SK-N-SH (cell line): ENCODE measurements around the gene AKAP6. TPM values are rescaled to one million over a fixed set of nuclear protein-coding genes. Genes with fewer than 3 reads are reported as not detected.

Source experiments
- CTCF ChIA-PET: fragments of 300-600, 350-600 bp; formaldehyde crosslinking; extraction: SDS; loops from one replicate; lab custom pipeline; 2021; lab: Yijun Ruan, JAX
- POLR2A ChIA-PET: fragments of 350-600 bp; sonication (Branson Sonifier 250); formaldehyde crosslinking; extraction: SDS; loops from one replicate; lab custom pipeline; 2020; ENCODE audit warnings: antibody characterized with exemption, inconsistent platforms; lab: Yijun Ruan, JAX
- DNase-seq: peaks from one replicate; pipeline ENCODE4 v3.0.0; 2012
- H2AFZ ChIP-seq: fragments of 200-600 bp; sonication (generic); 2 replicates; pipeline ENCODE4 v1.8.1; 2016; ENCODE audit warnings: antibody characterized with exemption, mild to moderate bottlenecking, low read depth
- H3F3A ChIP-seq: fragments of 200-600 bp; sonication (generic); replicated peaks from 2 replicates; pipeline ENCODE3; 2016; ENCODE audit warnings: antibody characterized with exemption, mild to moderate bottlenecking; ENCODE audit not compliant: insufficient read depth
- H3K27ac ChIP-seq, 2 experiments: fragments of 200-500 bp in 1 of 2; fragments of 200-600 bp in 1 of 2; sonication (Bioruptor generic) in 1 of 2; sonication (generic), shearing (Covaris generic) in 1 of 2; 2 replicates each; pipeline versions ENCODE4 v1.5.1 to v1.6.1; 2014 to 2016; ENCODE audit warnings: low read depth in 2 of 2, inconsistent platforms in 1 of 2, low read length in 1 of 2, mild to moderate bottlenecking in 1 of 2, mixed read lengths in 1 of 2
- H3K27me3 ChIP-seq: fragments of 200-600 bp; sonication (generic), shearing (Covaris generic); 2 replicates; pipeline ENCODE4 v1.6.1; 2016; ENCODE audit warnings: mixed run types; ENCODE audit not compliant: insufficient read depth
- H3K36me3 ChIP-seq, 2 experiments: fragments of 200-500 bp in 1 of 2; fragments of 200-600 bp in 1 of 2; sonication (Bioruptor generic) in 1 of 2; sonication (generic) in 1 of 2; replicated peaks in 1 of 2; 2 replicates each; pipeline versions ENCODE3 to v1.5.1; 2014 to 2016; ENCODE audit warnings: low read length in 1 of 2, mild to moderate bottlenecking in 1 of 2; ENCODE audit not compliant: insufficient read depth in 2 of 2, control insufficient read depth in 1 of 2
- H3K4me1 ChIP-seq, 2 experiments: fragments of 200-500 bp in 1 of 2; fragments of 200-600 bp in 1 of 2; sonication (Bioruptor generic) in 1 of 2; sonication (generic), shearing (Covaris generic) in 1 of 2; 2 replicates each; pipeline versions ENCODE4 v1.5.1 to v1.6.1; 2014 to 2016; ENCODE audit warnings: low read depth in 1 of 2, low read length in 1 of 2, mixed run types in 1 of 2; ENCODE audit not compliant: insufficient read depth in 2 of 2, control insufficient read depth in 1 of 2
- H3K4me2 ChIP-seq: fragments of 200-600 bp; sonication (generic), shearing (Covaris generic); 2 replicates; pipeline ENCODE4 v1.6.1; 2017; ENCODE audit warnings: mixed run types
- H3K4me3 ChIP-seq, 2 experiments: fragments of 200-500 bp in 1 of 2; fragments of 200-600 bp in 1 of 2; sonication (Bioruptor generic) in 1 of 2; sonication (generic), shearing (Covaris generic) in 1 of 2; 2 replicates each; pipeline versions ENCODE4 v1.5.1 to v1.8.1; 2014 to 2016; ENCODE audit warnings: low read depth in 2 of 2, inconsistent platforms in 1 of 2, low read length in 1 of 2, mild to moderate bottlenecking in 1 of 2, mixed read lengths in 1 of 2, moderate library complexity in 1 of 2
- H3K79me2 ChIP-seq: fragments of 200-600 bp; sonication (generic); 2 replicates; pipeline ENCODE4 v1.8.1; 2017; ENCODE audit warnings: mild to moderate bottlenecking; ENCODE audit not compliant: insufficient read depth
- H3K9ac ChIP-seq: fragments of 200-600 bp; sonication (generic); 2 replicates; pipeline ENCODE4 v1.6.1; 2017; ENCODE audit warnings: mixed run types
- H3K9me2 ChIP-seq: fragments of 200-600 bp; sonication (generic); 2 replicates; pipeline ENCODE4 v1.6.1; 2017; ENCODE audit warnings: mixed run types
- H3K9me3 ChIP-seq: fragments of 200-600 bp; sonication (generic); 2 replicates; pipeline ENCODE4 v1.6.1; 2017; ENCODE audit warnings: mixed run types, mild to moderate bottlenecking, moderate library complexity
- H4K20me1 ChIP-seq: fragments of 200-600 bp; sonication (generic); 2 replicates; pipeline ENCODE4 v1.6.1; 2017; ENCODE audit warnings: mild to moderate bottlenecking, mixed run types; ENCODE audit not compliant: insufficient read depth
- CHD2 ChIP-seq: fragments of 150-350 bp; IDR thresholded peaks from 2 replicates; pipeline ENCODE4 v1.6.1; 2018; ENCODE audit warnings: low read length; ENCODE audit not compliant: partially characterized antibody
- CTCF ChIP-seq: fragments of 200-600 bp; sonication (generic); IDR thresholded peaks from 2 replicates; pipeline ENCODE4 v1.6.1; 2017; ENCODE audit warnings: antibody characterized with exemption, mild to moderate bottlenecking, moderate library complexity
- EZH2phosphoT487 ChIP-seq: fragments of 200-600 bp; sonication (generic); IDR thresholded peaks from 2 replicates; pipeline ENCODE4 v1.6.1; 2017; ENCODE audit warnings: low read depth, mixed run types, mild to moderate bottlenecking, antibody characterized with exemption, moderate library complexity, borderline replicate concordance
- FOSL2 ChIP-seq: IDR thresholded peaks from 2 replicates; pipeline ENCODE4 v1.4.0; 2012; ENCODE audit warnings: low read depth, mild to moderate bottlenecking, moderate library complexity, borderline replicate concordance
- GATA2 ChIP-seq: sonication (generic); formaldehyde crosslinking; IDR thresholded peaks from 2 replicates; pipeline ENCODE4 v1.5.0; 2020; ENCODE audit warnings: mild to moderate bottlenecking, missing genetic modification reagents
- MEF2A ChIP-seq: IDR thresholded peaks from 2 replicates; pipeline ENCODE4 v1.4.0; 2012; ENCODE audit warnings: low read depth, borderline replicate concordance
- MXI1 ChIP-seq: IDR thresholded peaks from 2 replicates; pipeline ENCODE4 v1.6.1; 2012; ENCODE audit warnings: mild to moderate bottlenecking, low read depth, low read length, improper control_type of control experiment
- USF2 ChIP-seq: fragments of 150-350 bp; IDR thresholded peaks from 2 replicates; pipeline ENCODE4 v1.6.1; 2017; ENCODE audit warnings: antibody characterized with exemption, low read length, low read depth, borderline replicate concordance
- YY1 ChIP-seq: IDR thresholded peaks from 2 replicates; pipeline ENCODE4 v1.4.0; 2012; ENCODE audit warnings: low read depth, mild to moderate bottlenecking
- ZBTB33 ChIP-seq: IDR thresholded peaks from 2 replicates; pipeline ENCODE4 v1.4.0; 2012; ENCODE audit warnings: low read depth, borderline replicate concordance
- WGBS: methylation state at CpG from one replicate; pipeline ENCODE4 v1.1.6; 2017; ENCODE audit warnings: low lambda C conversion rate; 5-methylcytosine and 5-hydroxymethylcytosine counted together
- polyA plus RNA-seq, 3 experiments: library from polyadenylated mRNA; depleted of rRNA; stranded (reverse); fragments of >200 nt; gene quantifications; 2 replicates each; pipeline ENCODE4 v1.2.3, GENCODE V29; 2012
- TF ChIP-seq, protein P1 (sequence below): IDR thresholded peaks from 2 replicates; pipeline ENCODE4 v1.4.0; 2012; ENCODE audit warnings: low read depth
- TF ChIP-seq, protein P2 (sequence below): IDR thresholded peaks from 2 replicates; pipeline ENCODE4; 2012

The AKAP6 gene
- polyA plus RNA-seq, 1 of the 3 experiments (the other 2 are of a cell fraction): 1.7 TPM

DNA sequence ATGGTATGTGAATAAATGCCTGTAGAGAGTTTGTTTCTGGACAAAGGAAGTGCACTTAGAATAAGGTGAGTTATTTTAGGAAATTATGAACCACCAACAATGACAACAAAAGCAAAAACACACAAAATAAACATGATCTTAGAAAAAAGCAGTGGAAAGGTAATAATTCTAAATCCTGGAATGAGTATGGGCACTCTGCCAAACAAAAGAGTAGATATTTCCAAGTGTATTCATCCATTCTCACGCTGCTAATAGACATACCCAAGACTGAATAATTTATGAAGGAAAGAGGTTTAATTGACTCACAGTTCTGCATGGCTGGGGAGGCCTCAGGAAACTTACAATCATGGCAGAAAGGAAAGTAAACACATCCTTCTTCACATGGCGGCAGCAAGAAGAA lies 340.3 kb downstream of the AKAP6 start:
- Histone ChIP-seq H4K20me1 (no peaks in the 10 kb centered on the region), H3K36me3 (no peaks in the 10 kb centered on the region), H3K27me3 (no peaks in the 10 kb centered on the region), H3F3A (peaks cover 5% of the 10 kb centered on the region), H3K9me2 (no peaks in the 10 kb centered on the region), H3K79me2 (no peaks in the 10 kb centered on the region), H3K9ac (no peak overlapping the region), H2AFZ (no peak overlapping the region), H3K4me2 (no peak overlapping the region), H3K4me3 (no peak overlapping the region), H3K27ac (no peak overlapping the region)
- POLR2A ChIA-PET: no interaction called here
- CTCF ChIA-PET: no interaction called here
- 80% methylated on average over 2 of the region's 2 CpGs for WGBS
- no peak for TF ChIP-seq USF2
- no peak for TF ChIP-seq GATA2
- TF ChIP-seq CHD2: no peak
- no peak for TF ChIP-seq EZH2phosphoT487
- TF ChIP-seq CTCF: no peak
- no peak for TF ChIP-seq MXI1
- no peak for TF ChIP-seq YY1
- no peak for TF ChIP-seq ZBTB33
- TF ChIP-seq, protein P1, sequence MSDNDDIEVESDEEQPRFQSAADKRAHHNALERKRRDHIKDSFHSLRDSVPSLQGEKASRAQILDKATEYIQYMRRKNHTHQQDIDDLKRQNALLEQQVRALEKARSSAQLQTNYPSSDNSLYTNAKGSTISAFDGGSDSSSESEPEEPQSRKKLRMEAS: no peak
- TF ChIP-seq, all 33 proteins: peak for 0
- no peak for DNase-seq
- no peaks in the 10 kb centered on the region for H3K9me3 ChIP-seq
- peaks cover 16 to 22% of the 10 kb centered on the region in 2 experiments; a peak in 3 of 4 replicates for H3K4me1 ChIP-seq

GRCh38 chr14:32675433-32675832 lies 346.3 kb downstream of the AKAP6 start:
- no peak for DNase-seq
- Histone ChIP-seq H3K27ac (peak overlapping the region in 1 of 2 experiments; percentile 45; a peak in 1 of 4 replicates), H3K79me2 (no peaks in the 10 kb centered on the region), H3K9me3 (no peaks in the 10 kb centered on the region), H3K36me3 (peaks cover 0 to 11% of the 10 kb centered on the region in 2 experiments), H3K9ac (no peak overlapping the region), H3K4me1 (no peaks in the 10 kb centered on the region), H2AFZ (no peak overlapping the region), H3K4me2 (no peak overlapping the region), H3K27me3 (no peaks in the 10 kb centered on the region), H3K9me2 (no peaks in the 10 kb centered on the region), H4K20me1 (no peaks in the 10 kb centered on the region), H3K4me3 (no peak overlapping the region), H3F3A (peaks cover 9% of the 10 kb centered on the region)
- TF ChIP-seq CHD2: no peak
- TF ChIP-seq, protein P2, sequence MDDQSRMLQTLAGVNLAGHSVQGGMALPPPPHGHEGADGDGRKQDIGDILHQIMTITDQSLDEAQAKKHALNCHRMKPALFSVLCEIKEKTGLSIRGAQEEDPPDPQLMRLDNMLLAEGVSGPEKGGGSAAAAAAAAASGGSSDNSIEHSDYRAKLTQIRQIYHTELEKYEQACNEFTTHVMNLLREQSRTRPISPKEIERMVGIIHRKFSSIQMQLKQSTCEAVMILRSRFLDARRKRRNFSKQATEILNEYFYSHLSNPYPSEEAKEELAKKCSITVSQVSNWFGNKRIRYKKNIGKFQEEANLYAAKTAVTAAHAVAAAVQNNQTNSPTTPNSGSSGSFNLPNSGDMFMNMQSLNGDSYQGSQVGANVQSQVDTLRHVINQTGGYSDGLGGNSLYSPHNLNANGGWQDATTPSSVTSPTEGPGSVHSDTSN: peak; percentile 30
- peak; percentile 84 for TF ChIP-seq MEF2A
- 0 out of 2 replicates have a peak, but pooled peaks have one; percentile 17 for TF ChIP-seq FOSL2
- WGBS: 84% methylated on average over 1 of the region's 1 CpG
- ChIA-PET POLR2A (no interaction called here), CTCF (no interaction called here)
